Measurements from ENCODE around the gene SLFN5. TPM values are rescaled to one million over a fixed set of nuclear protein-coding genes. Genes with fewer than 3 reads are reported as not detected.
"Not testable (repeated sequence)": the region's sequence is repeated elsewhere in the genome, so short reads cannot be mapped to it uniquely, and the experiment has no call there.

Gene SLFN5
- 10 to 100 TPM in 1 of 12 donors, 1 to 10 TPM in 10, not detected in 1; 5.4 to 10.9 (median 6.2) TPM for polyA plus RNA-seq (ENCODE audit: insufficient read length in 12 of 12)
- long read RNA-seq, donor 1 = 0 reads
- long read RNA-seq, donor 2 = 0 reads
- long read RNA-seq, donor 3 = 0 reads
- long read RNA-seq, donor 4, full-length matches to known transcripts = 3 of 10 reads
- long read RNA-seq, donor 4, partial matches to known transcripts = 7 of 10 reads
- long read RNA-seq, donor 4, other reads (novel, unspliced or antisense) = 0 of 10 reads
- long read RNA-seq, donor 5, full-length matches to known transcripts = 2 of 2 reads
- long read RNA-seq, donor 5, partial matches to known transcripts = 0 of 2 reads
- long read RNA-seq, donor 5, other reads (novel, unspliced or antisense) = 0 of 2 reads
- long read RNA-seq, donor 6 = 0 reads
- long read RNA-seq, donor 7, full-length matches to known transcripts = 3 of 3 reads
- long read RNA-seq, donor 7, partial matches to known transcripts = 0 of 3 reads
- long read RNA-seq, donor 7, other reads (novel, unspliced or antisense) = 0 of 3 reads
- long read RNA-seq, donor 8, full-length matches to known transcripts = 2 of 2 reads
- long read RNA-seq, donor 8, partial matches to known transcripts = 0 of 2 reads
- long read RNA-seq, donor 8, other reads (novel, unspliced or antisense) = 0 of 2 reads
- long read RNA-seq, donor 9 = 0 reads
- long read RNA-seq, donor 10 = 0 reads
- long read RNA-seq, donor 11 = 0 reads

DNA sequence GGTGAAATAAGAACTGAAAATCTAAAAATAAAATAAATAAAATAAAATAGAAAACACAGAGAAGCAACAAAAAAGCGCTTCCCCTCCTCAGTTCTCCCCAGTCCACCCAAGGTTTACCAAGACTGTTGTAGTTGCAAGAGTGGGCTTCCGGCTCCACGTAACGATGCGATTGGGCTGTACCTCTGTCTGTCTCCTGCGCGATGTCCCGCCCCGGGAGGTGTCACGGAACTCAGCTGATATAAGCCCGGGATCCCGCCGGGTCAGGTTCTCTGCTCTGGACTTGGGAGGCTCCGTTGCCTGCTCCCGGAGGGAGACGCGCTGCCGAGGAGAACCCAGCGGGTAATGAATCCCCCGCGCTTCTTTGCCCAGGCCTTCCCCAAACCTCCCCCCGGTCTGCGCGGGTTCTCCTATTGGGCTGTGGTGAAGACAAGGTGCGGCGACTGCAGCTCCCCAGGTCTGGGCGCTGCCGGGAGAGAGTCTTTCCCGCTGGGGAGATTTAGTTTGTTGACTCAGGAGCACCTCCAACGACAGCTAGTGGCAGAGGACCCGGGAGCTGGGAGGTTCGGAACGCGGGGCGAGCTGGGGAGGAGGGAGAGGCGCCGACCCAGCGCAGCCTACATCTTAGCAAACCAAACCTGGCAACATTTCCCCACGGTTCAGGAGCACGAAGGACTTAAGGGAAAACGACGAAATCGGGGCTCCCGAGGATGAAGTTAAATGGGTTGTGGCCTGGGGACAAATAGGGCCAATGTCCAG lies at the start of gene SLFN5:
Gene SLFN5 (plus strand): TSS at position 268 of the 756 bp plus-strand sequence. CDS start 15,619 bp downstream, outside the sequence.
- DNase-seq = peak; percentile 92

DNA sequence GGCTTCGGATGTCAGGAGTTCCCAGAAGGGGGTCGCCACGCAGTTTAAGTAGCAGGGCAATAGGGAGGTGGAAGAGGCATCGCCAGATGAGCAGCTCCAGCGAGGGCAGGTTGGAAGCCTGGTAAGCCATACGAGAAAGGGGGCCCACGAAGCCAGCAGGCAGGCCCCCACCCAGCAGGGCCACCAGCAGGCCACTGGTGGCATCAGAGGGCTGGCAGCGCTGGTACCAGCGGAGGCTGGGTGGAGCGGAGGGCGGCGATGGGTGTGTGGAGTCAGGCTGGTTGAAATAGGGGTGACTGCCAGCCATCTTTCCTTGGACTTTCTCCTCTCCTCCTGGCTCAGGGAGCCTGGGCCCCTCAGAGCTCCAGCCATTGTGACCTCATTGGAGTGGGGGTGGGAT lies 48.9 kb upstream of the SLFN5 start, which contains the start of gene SLC35G3:
Gene SLC35G3 (minus strand): TSS at position 393 of the 400 bp plus-strand sequence. CDS start 86 bp downstream, at position 307.
- not testable (repeated sequence) for DNase-seq

DNA sequence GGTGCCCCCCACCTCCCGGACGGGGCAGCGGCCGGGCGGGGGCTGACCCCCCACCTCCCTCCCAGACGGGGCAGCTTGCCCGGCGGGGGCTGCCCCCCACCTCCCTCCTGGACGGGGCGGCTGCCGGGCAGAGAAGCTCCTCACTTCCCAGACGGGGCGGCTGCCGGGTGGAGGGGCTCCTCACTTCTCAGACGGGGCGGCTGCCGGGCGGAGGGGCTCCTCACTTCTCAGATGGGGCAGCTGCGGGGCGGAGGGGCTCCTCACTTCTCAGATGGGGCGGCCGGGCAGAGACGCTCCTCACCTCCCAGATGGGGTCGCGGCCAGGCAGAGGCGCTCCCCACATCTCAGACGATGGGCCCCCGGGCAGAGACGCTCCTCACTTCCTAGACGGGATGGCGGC lies 47.8 kb upstream of the SLFN5 start:
- not testable (repeated sequence) for DNase-seq

- DNase-seq = not testable (repeated sequence)
Measured at GRCh38 chr17:35202582-35202981, 40.3 kb upstream of the SLFN5 start.

GRCh38 chr17:35210741-35211140 lies 32.1 kb upstream of the SLFN5 start:
- no peak for DNase-seq

GRCh38 chr17:35212668-35213067 lies 30.2 kb upstream of the SLFN5 start:
- DNase-seq = no peak

DNA sequence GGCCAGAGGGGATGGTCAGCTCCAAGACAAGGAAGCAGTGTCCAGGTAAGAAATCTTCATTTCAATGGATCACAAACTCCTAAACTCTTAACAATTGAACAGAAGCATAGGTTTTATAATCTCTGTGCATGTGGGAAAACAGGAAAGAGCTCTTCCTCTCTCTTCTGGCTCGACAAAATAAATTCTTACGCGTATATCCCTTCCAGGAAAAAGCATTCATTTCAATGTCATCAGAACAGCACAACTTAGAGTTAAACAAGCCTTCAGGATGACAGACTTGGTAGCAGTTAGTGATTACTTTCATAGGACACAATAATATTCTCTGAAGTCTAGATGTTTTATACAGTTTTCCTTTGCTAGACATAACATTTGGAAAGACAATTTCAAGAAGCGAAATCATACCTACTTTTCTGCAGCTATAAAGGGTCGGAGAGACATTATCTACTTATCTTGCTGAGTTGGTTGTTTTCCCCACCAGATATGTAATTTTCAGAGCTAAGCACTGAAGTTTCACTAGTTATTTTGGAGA lies 29.4 kb upstream of the SLFN5 start:
- DNase-seq = no peak

GRCh38 chr17:35214192-35214591 lies 28.7 kb upstream of the SLFN5 start:
- no peak for DNase-seq

DNA sequence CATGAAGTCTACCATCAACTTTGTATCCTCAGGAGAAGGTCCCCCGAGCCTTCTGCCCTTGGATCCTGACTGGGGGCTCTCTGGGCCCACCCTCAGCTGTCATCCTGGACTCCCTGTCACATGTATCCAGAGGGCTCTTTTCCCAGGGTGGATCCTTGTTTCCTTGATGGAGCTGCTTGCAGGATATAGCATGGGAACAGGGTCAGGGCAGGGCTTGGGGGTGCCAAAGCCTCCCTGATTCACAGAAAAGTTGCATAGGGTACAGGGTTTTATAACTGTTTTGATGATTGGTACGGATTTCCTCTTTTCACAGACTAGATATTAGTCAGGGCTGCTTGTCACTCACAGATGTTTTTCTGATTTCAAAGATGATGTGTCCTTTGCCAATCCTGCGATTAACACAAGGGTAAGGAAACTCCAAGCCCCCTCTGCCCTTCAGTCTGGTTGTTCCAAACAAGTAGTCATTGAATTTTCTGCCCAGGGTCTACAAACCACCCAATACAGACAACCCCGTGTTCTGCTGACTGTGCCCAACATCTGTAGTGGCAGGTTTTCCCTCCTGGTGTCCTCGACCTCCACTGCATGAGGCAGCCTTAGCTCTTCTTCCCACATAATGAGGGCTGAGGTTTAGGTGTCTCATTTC lies 28.1 kb upstream of the SLFN5 start:
- no peak for DNase-seq

DNA sequence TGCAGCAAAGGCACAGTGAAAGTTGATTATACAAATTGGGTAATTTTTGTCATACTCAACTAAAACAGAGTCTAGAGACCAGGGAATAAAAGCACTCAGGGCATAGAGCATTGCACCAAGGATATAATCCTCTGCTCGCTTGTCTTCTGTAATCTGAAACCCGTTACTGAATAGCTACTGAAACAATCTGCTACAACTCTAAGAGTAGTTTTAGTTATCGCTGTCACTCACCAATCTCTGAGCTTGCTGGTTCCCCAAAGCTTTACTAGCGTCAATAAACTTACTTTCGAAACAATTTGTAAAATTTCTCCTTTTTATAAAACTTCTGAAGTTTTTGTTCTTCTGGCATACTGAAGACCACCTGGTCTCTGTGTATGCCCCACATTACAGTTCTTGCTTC lies 25.8 kb upstream of the SLFN5 start:
- no peak for DNase-seq

DNA sequence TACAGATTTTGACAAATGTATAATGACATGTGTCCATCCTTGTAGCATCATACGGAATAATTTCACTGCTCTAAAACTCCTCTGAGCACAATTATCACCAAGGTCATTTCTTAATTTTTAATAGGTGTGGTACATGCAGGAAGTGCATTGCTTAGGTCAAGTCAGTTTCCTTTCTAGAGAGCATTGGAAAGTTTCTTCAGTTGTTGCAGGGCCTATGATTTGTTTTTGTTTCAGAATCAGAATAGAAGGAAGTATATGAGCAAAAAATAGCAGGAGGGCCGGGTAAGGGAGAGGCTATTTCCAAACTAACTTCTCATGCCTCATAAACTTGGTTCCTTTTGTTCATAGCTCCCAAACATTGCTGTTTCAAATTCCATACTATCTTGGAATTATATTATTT lies 24.0 kb upstream of the SLFN5 start:
- DNase-seq = no peak

- no peak for DNase-seq
Measured at GRCh38 chr17:35222452-35222851, 20.4 kb upstream of the SLFN5 start.

GRCh38 chr17:35224436-35224835 lies 18.4 kb upstream of the SLFN5 start:
- no peak for DNase-seq

- DNase-seq = no peak
Measured at GRCh38 chr17:35227546-35227945, 15.3 kb upstream of the SLFN5 start.

- DNase-seq = no peak
Measured at GRCh38 chr17:35229638-35230037, 13.2 kb upstream of the SLFN5 start.

DNA sequence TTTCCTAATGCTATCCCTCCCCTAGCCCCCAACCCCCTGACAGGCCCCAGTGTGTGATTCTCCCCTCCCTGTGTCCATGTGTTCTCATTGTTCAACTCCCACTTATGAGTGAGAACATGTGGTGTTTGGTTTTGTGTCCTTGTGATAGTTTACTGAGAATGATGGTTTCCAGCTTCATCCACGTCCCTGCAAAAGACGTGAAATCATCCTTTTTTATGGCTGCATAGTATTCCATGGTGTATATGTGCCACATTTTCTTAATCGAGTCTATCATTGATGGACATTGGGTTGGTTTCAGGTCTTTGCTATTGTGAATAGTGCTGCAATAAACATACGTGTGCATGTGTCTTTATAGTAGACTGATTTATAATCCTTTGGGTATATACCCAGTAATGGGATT lies 8.6 kb upstream of the SLFN5 start:
- DNase-seq = not testable (repeated sequence)

DNA sequence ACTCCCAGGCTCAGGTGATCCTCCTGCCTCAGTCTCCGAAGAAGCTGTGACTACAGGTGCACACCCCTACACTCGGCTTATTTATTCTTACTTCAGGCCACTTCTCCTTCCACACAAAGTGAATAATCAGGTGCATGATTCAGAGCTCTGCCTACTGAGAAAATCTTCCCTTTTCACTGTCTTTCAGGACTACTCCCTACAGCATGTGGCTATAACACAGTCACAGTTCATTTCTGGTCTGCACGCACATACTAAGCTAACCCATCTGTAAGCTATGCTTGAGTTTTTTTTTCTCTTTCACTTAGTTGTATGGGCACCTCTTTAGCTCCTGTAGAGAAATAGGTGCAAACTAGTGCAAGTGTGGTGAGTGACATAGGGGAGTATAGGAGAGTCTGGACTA lies 7.6 kb upstream of the SLFN5 start:
- no peak for DNase-seq

DNA sequence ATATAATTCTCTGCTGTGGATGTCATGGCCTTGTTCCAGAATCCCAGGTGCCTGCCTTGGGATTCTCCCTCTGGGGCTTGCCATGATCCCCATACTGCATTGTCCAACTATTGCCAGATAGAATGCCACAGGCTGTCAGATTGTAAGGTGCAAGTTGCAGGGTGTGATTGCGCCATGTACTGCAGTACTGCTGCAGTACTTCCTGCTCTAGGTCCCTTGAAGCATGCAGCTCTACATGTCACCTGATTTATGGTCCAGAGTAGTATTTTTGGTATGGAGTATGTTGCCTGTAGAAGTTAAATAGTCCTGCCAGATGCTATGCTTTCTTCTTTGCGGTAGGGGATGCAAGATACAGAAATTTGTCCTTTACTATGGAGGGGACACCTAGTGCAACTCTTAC lies 7.0 kb upstream of the SLFN5 start:
- DNase-seq = no peak

DNA sequence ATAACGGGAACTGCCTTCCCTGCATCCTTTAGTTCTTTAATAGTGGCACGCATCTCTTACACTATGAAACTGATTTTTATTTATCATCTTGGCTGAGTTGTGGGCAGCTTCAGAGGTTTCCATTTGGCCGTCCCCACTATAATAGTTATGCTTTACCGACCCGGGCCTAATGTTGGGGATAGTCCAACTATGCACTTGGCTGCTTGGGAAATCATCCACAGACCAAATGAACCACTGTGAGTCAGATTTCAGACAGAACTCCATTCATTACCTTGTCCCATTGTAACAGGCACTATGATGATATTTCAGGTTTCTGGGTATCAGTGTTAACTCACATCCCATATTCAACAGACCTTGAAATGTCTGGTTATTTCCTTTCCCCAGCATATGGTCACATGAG lies 6.1 kb upstream of the SLFN5 start:
- no peak for DNase-seq

- DNase-seq = no peak
Measured at GRCh38 chr17:35238821-35239220, 4.1 kb upstream of the SLFN5 start.

GRCh38 chr17:35239823-35240222 lies 3.0 kb upstream of the SLFN5 start:
- DNase-seq = no peak

DNA sequence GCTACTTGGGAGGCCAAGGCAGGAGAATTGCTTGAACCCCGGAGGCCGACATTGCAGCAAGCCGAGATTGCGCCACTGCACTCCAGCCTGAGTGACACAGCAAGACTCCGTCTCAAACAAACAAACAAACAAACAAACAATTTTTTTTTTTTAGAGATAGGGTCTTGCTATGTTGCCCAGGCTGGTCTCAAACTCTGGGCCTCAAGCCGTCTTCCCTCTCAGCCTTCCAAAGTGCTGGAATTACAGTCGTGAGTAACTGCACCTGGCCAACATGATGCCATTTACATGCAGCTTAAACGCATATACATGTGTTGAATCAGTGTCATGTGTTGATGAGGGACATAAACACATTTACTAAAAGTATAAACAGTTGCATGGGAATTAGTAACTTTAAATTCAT lies 2.0 kb upstream of the SLFN5 start:
- DNase-seq = no peak

Measured in muscle of arm (tissue), 14 donors.